NCI-H2081 (cell line): ENCODE results near the gene PROSER3.

Source experiments
- DNase-seq, 2 experiments: peaks; one replicate each; lab custom pipeline; 2025; lab: John Stamatoyannopoulos, UW

The PROSER3 gene

GRCh38 chr19:35775298-35776101 lies 17.5 kb downstream of the PROSER3 start, which contains the start of gene ARHGAP33:
TSS of gene ARHGAP33 (plus strand) at chr19:35775564. CDS start at chr19:35775659, 95 bp downstream.
- DNase-seq: peak; percentile 98 to 99

- DNase-seq: no peak
Measured at GRCh38 chr19:35776102-35776788, 18.3 kb downstream of the PROSER3 start.

GRCh38 chr19:35777086-35777841 lies 19.3 kb downstream of the PROSER3 start:
- DNase-seq: no peak

- DNase-seq: no peak
Measured at GRCh38 chr19:35777961-35778360, 20.0 kb downstream of the PROSER3 start.

- DNase-seq: no peak
Measured at GRCh38 chr19:35779033-35779432, 21.1 kb downstream of the PROSER3 start.

- DNase-seq: no peak
Measured at GRCh38 chr19:35780058-35780457, 22.1 kb downstream of the PROSER3 start.

GRCh38 chr19:35780717-35781116 lies 22.7 kb downstream of the PROSER3 start:
- DNase-seq: no peak

- DNase-seq: no peak
Measured at GRCh38 chr19:35781650-35782049, 23.7 kb downstream of the PROSER3 start.

GRCh38 chr19:35782589-35782988 lies 24.6 kb downstream of the PROSER3 start:
- no peak for DNase-seq

- DNase-seq: no peak
Measured at GRCh38 chr19:35783469-35784434, 25.8 kb downstream of the PROSER3 start.

- no peak for DNase-seq
Measured at GRCh38 chr19:35784503-35785338, 26.7 kb downstream of the PROSER3 start.

GRCh38 chr19:35785339-35785627 lies 27.3 kb downstream of the PROSER3 start:
- DNase-seq: no peak

GRCh38 chr19:35786299-35787160 lies 28.6 kb downstream of the PROSER3 start:
- no peak for DNase-seq

- no peak for DNase-seq
Measured at GRCh38 chr19:35787227-35787799, 29.3 kb downstream of the PROSER3 start.

- DNase-seq: no peak
Measured at GRCh38 chr19:35788205-35788960, 30.4 kb downstream of the PROSER3 start.

- no peak for DNase-seq
Measured at GRCh38 chr19:35789195-35789977, 31.4 kb downstream of the PROSER3 start.
